Fibroblast of lung (primary cell): ENCODE measurements around the gene CTPS2. TPM values are rescaled to one million over a fixed set of nuclear protein-coding genes. Genes with fewer than 3 reads are reported as not detected.

ENCODE experiments used
- DNase-seq, 2 donors: peaks; one replicate each; pipeline versions ENCODE4 v3.0.0 to v3.0.0-alpha.2; 2010; ENCODE audit warnings: low read depth in 2 of 2
- H2AFZ ChIP-seq: 2 replicates; pipeline ENCODE4 v1.5.1; 2012; ENCODE audit warnings: low read length, control low read depth, inconsistent platforms
- H3K27ac ChIP-seq: 2 replicates; pipeline ENCODE4 v1.5.1; 2011; ENCODE audit warnings: low read length, control low read depth; ENCODE audit not compliant: insufficient read depth
- H3K27me3 ChIP-seq: 2 replicates; pipeline ENCODE4 v1.5.1; 2011; ENCODE audit warnings: mild to moderate bottlenecking, low read length; ENCODE audit not compliant: control insufficient read depth, insufficient read depth
- H3K36me3 ChIP-seq: 2 replicates; pipeline ENCODE4 v1.5.1; 2011; ENCODE audit warnings: low read length; ENCODE audit not compliant: control insufficient read depth, insufficient read depth
- H3K4me1 ChIP-seq: 2 replicates; pipeline ENCODE4 v1.5.1; 2011; ENCODE audit warnings: low read length; ENCODE audit not compliant: control insufficient read depth, insufficient read depth; ENCODE audit errors: extremely low read depth
- H3K4me2 ChIP-seq: 2 replicates; pipeline ENCODE4 v1.5.1; 2011; ENCODE audit warnings: low read length, control low read depth; ENCODE audit not compliant: insufficient read depth; ENCODE audit errors: extremely low read depth
- H3K4me3 ChIP-seq, 4 experiments: fragments of 200-600 bp in 1 of 4; sonication (generic) in 1 of 4; replicated peaks in 1 of 4; 2 replicates each; pipeline ENCODE4 v1.5.1; 2011 to 2016; ENCODE audit warnings: low read length in 4 of 4, low read depth in 3 of 4, mild to moderate bottlenecking in 3 of 4, control low read depth in 2 of 4, inconsistent platforms in 1 of 4, mixed read lengths in 1 of 4; ENCODE audit not compliant: insufficient read depth in 1 of 4; ENCODE audit errors: control extremely low read depth in 1 of 4
- H3K79me2 ChIP-seq: 2 replicates; pipeline ENCODE4 v1.5.1; 2012; ENCODE audit warnings: mild to moderate bottlenecking, low read length, inconsistent platforms; ENCODE audit not compliant: control insufficient read depth, insufficient read depth
- H3K9ac ChIP-seq: 2 replicates; pipeline ENCODE4 v1.5.1; 2011; ENCODE audit warnings: mild to moderate bottlenecking, low read length, control low read depth; ENCODE audit not compliant: insufficient read depth
- H3K9me3 ChIP-seq: 2 replicates; pipeline ENCODE4 v1.5.1; 2012; ENCODE audit warnings: low read depth, low read length; ENCODE audit not compliant: control insufficient read depth, insufficient read depth
- H4K20me1 ChIP-seq: 2 replicates; pipeline ENCODE4 v1.5.1; 2011; ENCODE audit warnings: low read length; ENCODE audit not compliant: control insufficient read depth, insufficient read depth; ENCODE audit errors: extremely low read depth
- CTCF ChIP-seq, 2 donors: IDR thresholded peaks in 1 of 2; conservative IDR thresholded peaks in 1 of 2; 1 replicate in 1 of 2; 2 replicates in 1 of 2; pipeline ENCODE4 v1.5.1; 2011 to 2012; ENCODE audit warnings: low read length in 2 of 2, control low read depth in 1 of 2, inconsistent platforms in 1 of 2, low read depth in 1 of 2, mild to moderate bottlenecking in 1 of 2
- EZH2 ChIP-seq: IDR thresholded peaks from 2 replicates; pipeline ENCODE4 v1.5.1; 2012; ENCODE audit warnings: low read length, control low read depth, mild to moderate bottlenecking; ENCODE audit errors: missing control alignments
- polyA plus RNA-seq, 2 donors: library from polyadenylated mRNA; depleted of rRNA in 1 of 2; stranded (reverse) in 1 of 2; unstranded in 1 of 2; fragments of >200 nt; gene quantifications; 2 replicates each; pipeline ENCODE4 v1.2.1, GENCODE V29; 2011 to 2012; ENCODE audit warnings: missing spikeins in 1 of 2
- total RNA-seq: library from RNA; depleted of rRNA; stranded (reverse); fragments of >200 nt; gene quantifications from 2 replicates; pipeline ENCODE4 v1.2.1, GENCODE V29; 2014

Gene CTPS2
- total and polyA plus RNA-seq, 2 donors (not counting 1 experiment from before 2014, with no cell fraction given) = 5.4 to 9.9 TPM

GRCh38 chrX:16654093-16654492 is 58.4 kb downstream of the CTPS2 start:
- no peak overlapping the region for H2AFZ ChIP-seq
- H3K9ac ChIP-seq = no peak overlapping the region
- no peaks in the 10 kb centered on the region for H4K20me1 ChIP-seq
- H3K4me1 ChIP-seq = no peaks in the 10 kb centered on the region
- H3K79me2 ChIP-seq = no peaks in the 10 kb centered on the region
- H3K4me3 ChIP-seq = no peak overlapping the region
- no peaks in the 10 kb centered on the region for H3K27me3 ChIP-seq
- H3K27ac ChIP-seq = no peak overlapping the region
- no peak overlapping the region for H3K4me2 ChIP-seq
- H3K36me3 ChIP-seq = no peaks in the 10 kb centered on the region
- no peak for TF ChIP-seq CTCF (conservative IDR thresholded peaks at IDR 0.05 in 1 of 2, IDR thresholded peaks at IDR 0.05 in 1 of 2; ENCODE audit: low read depth in 1 of 2, low read length in 2 of 2)
- no peak for TF ChIP-seq EZH2
- no peaks in the 10 kb centered on the region for H3K9me3 ChIP-seq
- DNase-seq = peak; percentile 25 to 27

GRCh38 chrX:16653424-16653823 is 59.0 kb downstream of the CTPS2 start:
- no peak overlapping the region for H3K27ac ChIP-seq
- no peak for TF ChIP-seq CTCF (conservative IDR thresholded peaks at IDR 0.05 in 1 of 2, IDR thresholded peaks at IDR 0.05 in 1 of 2; ENCODE audit: low read depth in 1 of 2, low read length in 2 of 2)
- TF ChIP-seq EZH2 = no peak
- H3K27me3 ChIP-seq = no peaks in the 10 kb centered on the region
- H3K4me3 ChIP-seq = no peak overlapping the region
- no peaks in the 10 kb centered on the region for H4K20me1 ChIP-seq
- H3K4me2 ChIP-seq = no peak overlapping the region
- no peaks in the 10 kb centered on the region for H3K79me2 ChIP-seq
- H3K4me1 ChIP-seq = no peaks in the 10 kb centered on the region
- no peaks in the 10 kb centered on the region for H3K36me3 ChIP-seq
- no peak for DNase-seq
- no peak overlapping the region for H3K9ac ChIP-seq
- no peak overlapping the region for H2AFZ ChIP-seq
- H3K9me3 ChIP-seq = no peaks in the 10 kb centered on the region

DNA sequence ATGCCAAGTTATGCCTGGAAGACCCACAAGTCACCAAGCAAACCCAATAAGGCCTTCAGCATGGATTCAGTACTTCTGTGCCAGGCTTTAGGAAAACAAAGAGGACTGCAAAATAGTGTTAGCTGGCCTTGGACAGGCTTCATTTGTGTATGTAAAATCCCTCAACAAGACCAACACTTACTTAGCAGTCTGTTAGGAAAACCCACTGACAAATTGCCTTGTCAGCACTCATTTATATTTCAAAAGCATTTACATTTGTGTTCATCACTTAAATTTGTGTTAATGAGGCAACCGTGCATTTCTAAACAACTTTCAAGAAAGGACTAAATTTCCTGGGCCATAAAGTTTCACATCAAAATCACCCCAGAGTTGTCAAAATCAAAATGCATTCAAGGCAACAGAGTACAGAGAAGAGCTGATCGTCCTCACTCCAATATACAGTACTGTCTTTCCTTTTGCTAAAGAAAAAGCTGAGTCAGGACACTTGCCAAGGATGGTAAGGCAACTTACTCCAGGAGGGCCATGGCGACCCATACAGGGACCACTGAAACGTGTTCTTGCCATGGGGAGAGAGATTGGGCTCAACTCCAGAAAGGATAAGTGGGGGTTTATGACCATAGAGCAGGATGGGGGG is 61.0 kb downstream of the CTPS2 start:
- Histone ChIP-seq H3K4me2 (no peak overlapping the region), H3K9ac (no peak overlapping the region), H3K4me3 (no peak overlapping the region), H3K9me3 (no peaks in the 10 kb centered on the region), H4K20me1 (no peaks in the 10 kb centered on the region), H3K27ac (no peak overlapping the region), H3K27me3 (no peaks in the 10 kb centered on the region), H3K36me3 (no peaks in the 10 kb centered on the region), H3K79me2 (no peaks in the 10 kb centered on the region), H2AFZ (no peak overlapping the region), H3K4me1 (no peaks in the 10 kb centered on the region)
- DNase-seq = no peak
- no peak for TF ChIP-seq EZH2
